Transverse colon (tissue), 4 donors: ENCODE results near the gene CALCR.

ENCODE experiments used
- EP300 ChIP-seq: sonication (generic); formaldehyde crosslinking; IDR thresholded peaks from one replicate; pipeline ENCODE4 v1.6.1; 2017; ENCODE audit warnings: antibody characterized with exemption, low read depth
- POLR2A ChIP-seq: fragments of 450-650 bp; IDR thresholded peaks from one replicate; pipeline ENCODE4 v1.6.1; 2016; ENCODE audit warnings: antibody characterized with exemption, mild to moderate bottlenecking, moderate library complexity
- POLR2AphosphoS5 ChIP-seq, 3 donors: sonication (generic); formaldehyde crosslinking; IDR thresholded peaks; one replicate each; pipeline ENCODE4 v1.6.1; 2016; ENCODE audit warnings: antibody characterized with exemption in 3 of 3
- TF ChIP-seq, protein P1 (sequence below), 5 experiments: fragments of 200-600 bp in 3 of 5; fragments of 450-650 bp in 2 of 5; sonication (generic) in 3 of 5; IDR thresholded peaks; 1 replicate in 2 of 5; 2 replicates in 3 of 5; pipeline ENCODE4 v1.5.1; 2016 to 2017; ENCODE audit warnings: antibody characterized with exemption in 5 of 5, inconsistent platforms in 3 of 5, mild to moderate bottlenecking in 2 of 5, moderate library complexity in 1 of 5

DNA sequence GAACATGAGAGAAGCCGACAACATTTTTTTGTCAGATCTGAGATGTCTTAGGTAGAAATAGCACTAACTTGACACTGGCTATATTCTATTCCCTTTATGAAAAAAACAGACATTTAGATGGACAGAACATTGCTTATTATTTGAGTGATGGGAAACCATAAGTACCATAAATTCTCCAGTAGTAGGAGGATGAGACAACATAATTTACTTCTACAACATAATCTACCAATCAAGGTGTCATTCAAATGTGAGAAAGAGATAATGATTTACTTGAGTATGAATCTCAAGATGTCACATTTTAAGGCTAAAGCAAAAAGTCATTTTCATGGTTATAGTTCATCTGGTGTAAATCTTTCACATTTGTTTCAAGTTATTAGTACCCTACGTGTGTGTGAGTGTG is 110.8 kb downstream of the CALCR start:
- TF ChIP-seq EP300 (no peak), POLR2AphosphoS5 (IDR thresholded peaks at IDR 0.05) (no peak), POLR2A (no peak)
- TF ChIP-seq, protein P1, sequence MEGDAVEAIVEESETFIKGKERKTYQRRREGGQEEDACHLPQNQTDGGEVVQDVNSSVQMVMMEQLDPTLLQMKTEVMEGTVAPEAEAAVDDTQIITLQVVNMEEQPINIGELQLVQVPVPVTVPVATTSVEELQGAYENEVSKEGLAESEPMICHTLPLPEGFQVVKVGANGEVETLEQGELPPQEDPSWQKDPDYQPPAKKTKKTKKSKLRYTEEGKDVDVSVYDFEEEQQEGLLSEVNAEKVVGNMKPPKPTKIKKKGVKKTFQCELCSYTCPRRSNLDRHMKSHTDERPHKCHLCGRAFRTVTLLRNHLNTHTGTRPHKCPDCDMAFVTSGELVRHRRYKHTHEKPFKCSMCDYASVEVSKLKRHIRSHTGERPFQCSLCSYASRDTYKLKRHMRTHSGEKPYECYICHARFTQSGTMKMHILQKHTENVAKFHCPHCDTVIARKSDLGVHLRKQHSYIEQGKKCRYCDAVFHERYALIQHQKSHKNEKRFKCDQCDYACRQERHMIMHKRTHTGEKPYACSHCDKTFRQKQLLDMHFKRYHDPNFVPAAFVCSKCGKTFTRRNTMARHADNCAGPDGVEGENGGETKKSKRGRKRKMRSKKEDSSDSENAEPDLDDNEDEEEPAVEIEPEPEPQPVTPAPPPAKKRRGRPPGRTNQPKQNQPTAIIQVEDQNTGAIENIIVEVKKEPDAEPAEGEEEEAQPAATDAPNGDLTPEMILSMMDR (IDR thresholded peaks at IDR 0.05), result no peak
